NCI-H1694 treated with DMSO at 0.1 percent for 48 hours (cell line): ENCODE measurements around the gene LONP2.
"Not testable (repeated sequence)": the region's sequence is repeated elsewhere in the genome, so short reads cannot be mapped to it uniquely, and the experiment has no call there.

ENCODE experiments used
- DNase-seq: peaks from one replicate; lab custom pipeline; 2025; lab: John Stamatoyannopoulos, UW

Gene LONP2

DNA sequence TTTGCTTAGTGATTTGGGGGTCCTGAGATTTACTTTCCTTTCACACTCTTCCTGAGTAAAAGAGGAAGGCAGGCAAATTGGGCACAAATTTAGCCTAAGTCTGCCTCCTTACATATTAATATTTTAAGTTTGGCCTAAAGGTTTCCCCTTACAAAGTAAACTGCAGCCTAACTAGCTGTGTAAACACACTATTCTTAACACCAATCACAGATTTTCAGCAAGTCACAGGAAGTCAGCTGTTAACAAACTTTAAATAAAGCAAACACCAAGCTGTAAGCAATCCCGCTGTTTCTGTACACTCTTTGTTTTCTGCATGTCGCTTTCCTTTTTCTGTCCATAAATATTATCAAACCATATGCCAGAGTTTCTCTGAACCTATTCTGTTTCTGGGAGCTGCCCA lies 48.4 kb downstream of the LONP2 start:
- DNase-seq, result no peak

DNA sequence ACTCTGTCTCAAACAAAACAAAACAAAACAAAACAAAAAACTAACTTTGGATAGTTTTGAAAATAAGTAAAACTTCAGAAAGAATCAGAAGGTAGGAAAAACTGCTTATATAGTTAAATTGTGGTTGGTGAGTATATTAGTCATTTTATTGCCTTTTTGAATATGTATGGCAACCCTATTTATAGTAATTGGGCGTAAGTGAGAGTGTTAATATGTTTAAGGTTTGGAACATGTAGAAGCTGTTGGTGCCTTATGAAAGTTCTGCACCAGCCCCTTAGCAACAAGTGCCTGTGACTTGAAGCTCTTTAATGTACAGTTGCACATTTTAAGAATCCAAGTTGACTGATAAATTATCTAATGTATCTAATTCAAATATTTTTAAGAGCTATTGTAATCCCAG lies 50.6 kb downstream of the LONP2 start:
- no peak for DNase-seq

DNA sequence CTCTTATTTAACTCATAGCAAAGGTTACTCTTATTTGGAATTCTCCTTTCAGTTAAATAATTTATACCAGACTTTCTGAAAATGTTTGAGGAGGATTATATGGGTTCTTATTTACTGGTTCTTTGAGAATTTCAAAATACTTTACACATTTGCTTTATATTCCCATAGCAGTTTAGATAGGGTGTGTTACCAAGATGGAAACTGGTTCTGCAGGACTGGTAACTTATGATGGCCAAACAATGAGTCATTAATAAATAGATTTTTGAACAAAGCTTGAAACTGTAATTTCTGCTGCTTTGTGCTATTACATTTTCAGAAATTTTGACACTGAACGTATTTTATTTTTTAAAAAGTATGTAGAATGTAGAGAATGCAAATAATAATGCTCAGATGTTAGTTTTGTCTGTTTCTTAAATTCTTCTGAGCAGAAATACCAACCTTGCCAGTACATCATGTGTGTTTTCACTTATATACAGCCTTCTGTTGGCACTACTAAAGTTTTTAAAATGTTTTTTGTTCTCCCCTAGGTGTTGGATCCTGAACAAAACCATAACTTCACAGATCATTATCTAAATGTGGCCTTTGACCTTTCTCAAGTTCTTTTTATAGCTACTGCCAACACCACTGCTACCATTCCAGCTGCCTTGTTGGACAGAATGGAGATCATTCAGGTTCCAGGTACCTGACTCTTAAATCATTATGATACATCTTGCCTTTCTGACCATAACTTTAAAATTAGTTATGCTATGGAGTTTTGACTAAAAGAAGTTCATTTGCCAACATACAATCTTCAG lies 51.6 kb downstream of the LONP2 start:
- no peak for DNase-seq

DNA sequence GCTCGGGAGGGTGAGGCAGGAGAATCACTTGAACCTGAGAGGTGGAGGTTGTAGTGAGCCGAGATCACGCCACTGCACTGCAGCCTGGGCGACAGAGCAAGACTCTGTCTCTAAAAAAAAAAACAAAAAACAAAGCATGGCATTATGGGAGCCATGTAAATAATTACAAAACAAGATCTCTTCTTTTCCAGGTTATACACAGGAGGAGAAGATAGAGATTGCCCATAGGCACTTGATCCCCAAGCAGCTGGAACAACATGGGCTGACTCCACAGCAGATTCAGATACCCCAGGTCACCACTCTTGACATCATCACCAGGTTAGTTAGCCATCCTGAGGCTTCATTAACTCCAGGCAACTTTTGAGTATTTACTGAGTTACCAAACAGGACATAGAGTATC lies 55.4 kb downstream of the LONP2 start:
- DNase-seq, result no peak

DNA sequence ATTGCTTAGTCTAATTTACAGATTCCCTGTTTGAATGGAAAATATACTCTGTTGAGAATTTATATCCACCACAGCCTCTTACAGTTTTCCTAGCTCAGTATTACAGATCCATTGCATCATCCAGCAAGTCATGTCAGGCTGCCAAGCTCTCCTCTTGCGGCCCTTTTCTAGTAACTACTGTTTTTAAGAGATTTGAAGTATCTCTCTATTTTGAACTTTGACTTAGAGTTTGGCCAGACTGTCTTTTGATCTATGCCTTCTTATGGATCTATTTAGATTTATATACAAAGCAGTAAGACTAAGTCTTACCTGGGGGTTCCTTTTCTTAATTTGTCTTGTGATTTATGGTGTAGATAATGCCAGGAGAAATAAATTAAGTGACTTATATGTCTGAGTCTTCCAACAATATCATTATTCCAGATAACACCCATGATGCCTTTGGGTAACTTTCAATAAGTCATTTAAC lies 56.3 kb downstream of the LONP2 start:
- no peak for DNase-seq

DNA sequence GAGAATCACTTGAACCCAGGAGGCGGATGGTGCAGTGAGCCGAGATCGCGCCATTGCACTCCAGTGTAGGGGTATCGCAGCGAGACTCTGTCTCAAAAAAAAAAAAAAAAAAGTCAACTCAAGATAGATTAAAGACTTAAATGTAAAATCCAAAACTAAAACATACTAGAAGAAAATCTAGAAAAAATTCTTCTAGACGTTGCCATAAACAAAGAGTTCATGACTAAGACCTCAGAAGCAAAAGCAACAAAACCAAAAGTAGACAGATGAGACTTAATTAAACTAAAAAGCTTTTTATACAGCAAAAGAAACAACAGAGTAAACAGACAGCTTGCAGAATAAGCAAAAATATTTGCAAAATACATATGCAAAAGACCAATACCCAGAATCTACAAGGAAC lies 64.4 kb downstream of the LONP2 start:
- no peak for DNase-seq

DNA sequence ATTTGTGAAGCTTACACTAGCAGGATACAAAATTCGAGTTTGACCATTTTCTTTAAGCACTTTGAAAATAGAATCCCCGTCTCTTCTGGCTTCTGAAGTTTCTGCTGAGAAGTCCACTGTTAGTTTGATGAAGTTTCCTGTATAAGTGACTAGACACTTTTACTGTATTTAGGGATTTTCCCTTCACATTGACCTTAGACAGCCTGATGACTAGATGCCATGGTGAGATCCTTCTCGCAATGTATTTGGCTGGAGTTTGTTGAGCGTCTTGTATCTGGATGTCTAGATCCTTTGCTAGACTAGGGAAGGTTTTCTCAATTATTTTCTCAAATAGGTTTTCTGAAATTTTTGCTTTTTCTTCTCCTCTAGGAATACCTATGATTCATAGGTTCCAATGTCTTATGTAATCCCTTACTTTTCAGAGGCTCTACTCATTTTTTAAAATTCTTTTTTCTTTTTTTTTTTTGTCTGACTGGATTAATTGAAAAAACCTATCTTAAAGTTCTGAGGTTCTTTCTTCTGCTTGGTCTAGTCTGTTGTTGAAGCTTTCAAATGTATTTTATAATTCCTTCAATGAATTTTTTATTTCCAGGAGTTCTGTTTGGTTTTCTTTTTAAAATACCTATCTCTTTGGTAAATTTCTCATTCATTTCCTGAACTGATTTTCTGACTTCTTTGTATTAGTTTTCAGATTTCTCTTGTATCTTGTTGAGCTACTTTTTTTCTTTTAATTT lies 67.0 kb downstream of the LONP2 start:
- DNase-seq, result no peak

DNA sequence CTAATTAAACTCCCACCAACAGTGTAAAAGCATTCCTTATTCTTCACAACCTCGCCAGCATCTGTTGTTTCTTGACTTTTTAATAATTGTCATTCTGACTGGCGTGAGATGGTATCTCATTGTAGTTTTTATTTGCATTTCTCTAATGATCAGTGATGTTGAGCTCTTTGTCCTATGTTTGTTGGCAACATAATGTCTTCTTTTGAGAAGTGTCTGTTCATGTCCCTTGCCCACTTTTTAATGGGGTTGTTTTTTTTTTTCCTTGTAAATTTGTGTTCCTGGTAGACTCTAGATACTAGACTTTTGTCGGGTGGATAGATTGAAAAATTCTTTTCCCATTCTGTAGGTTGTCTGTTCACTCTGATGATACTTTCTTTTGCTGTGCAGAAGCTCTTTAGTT lies 69.8 kb downstream of the LONP2 start:
- DNase-seq, result not testable (repeated sequence)

DNA sequence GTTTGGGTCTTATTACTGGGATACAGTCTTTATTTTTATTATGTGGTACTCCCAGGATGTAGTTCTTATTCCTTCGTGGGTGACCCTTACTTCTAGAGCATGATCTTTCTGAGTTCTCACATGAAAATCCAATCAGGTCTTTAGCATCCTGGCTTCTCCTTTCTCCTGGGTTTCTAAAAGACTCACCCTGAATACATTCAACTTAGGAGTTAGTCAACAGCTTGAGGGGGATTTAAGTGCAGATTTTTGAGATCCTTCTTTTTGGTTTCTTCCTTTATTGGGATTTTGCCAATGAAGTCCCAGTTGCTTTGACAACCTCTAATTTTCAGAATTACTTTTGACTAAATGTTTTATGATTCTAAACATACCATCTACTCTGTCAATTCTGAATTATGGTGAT lies 72.9 kb downstream of the LONP2 start:
- no peak for DNase-seq

DNA sequence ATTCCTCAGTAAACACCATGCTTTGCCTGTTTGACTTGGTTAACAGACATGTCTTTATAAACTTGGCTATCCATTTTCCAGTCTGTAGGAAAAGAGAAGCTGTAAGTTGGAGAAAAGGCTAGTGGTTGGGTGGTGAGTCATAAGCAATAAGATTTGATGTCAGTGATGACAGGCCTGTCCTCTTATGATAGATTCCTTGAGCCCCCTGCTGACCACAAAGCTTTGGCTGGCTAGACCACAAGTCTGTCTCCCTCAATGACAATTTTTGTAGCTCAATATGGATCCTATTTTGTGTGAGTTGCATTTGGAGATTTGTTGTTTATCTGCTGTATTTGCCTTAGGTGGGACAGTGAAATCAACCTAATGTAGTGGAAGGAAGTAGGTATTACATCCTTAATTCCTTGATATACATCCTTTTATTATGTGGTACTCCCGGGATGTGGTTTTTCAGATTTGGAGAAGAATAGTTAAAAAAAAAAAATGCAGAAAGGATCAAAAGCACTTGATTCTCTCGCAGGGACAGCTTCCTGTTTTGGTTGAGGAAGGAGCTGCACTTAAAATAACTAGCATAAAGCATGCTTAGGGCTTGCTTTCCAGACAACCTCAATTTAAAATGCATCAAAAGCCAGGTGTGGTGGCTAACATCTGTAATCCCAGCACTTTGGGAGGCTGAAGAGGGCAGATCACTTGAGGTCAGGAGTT lies 73.7 kb downstream of the LONP2 start:
- DNase-seq, result no peak

DNA sequence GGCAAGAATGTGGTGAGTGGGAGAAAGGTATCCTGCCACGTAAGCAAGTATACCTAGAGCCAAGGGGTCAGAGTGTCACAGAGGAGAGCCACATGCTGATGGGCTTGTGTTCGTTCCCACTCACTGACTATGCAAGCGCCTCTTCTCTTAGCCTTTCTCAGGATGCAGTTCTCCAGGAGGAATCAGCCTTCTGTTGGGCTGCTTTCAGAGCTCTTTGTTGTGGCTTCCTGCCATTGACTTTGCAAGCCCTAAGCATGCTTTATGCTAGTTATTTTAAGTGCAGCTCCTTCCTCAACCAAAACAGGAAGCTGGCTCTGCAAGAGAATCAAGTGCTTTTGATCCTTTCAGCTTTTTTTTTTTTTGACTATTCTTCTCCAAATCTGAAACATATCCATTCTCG lies 74.5 kb downstream of the LONP2 start:
- no peak for DNase-seq

DNA sequence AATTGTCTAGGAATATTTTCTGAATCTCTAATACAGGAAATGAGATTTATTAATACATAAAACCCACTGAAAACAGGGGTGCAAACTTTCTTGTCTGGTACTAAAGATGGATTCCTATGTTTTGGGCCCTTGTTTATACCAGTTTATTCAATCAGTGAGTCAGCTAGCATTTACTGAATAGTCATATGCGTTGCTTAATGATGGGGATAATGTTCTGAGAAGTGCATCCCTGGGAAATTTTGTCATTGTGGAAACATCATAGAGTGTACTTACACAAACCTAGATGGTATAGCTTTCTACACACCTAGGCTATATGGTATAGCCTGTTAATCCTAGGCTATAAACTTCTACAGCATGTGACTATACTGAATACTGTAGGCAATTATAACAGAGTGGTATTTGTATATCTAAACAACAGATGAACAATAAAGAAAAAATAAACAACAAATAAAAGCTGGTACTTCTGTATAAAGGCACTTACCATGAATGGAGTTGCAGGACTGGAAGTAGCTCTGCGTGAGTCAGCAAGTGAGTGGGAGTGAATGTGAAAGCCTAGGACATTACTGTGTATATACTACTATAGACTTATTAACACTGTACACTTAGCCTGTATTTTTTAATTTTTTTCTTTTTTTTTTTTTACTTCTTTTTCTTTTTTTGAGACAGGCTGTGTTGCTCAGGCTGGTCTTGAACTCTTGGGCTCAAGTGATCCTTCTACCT lies 77.4 kb downstream of the LONP2 start:
- no peak for DNase-seq

DNA sequence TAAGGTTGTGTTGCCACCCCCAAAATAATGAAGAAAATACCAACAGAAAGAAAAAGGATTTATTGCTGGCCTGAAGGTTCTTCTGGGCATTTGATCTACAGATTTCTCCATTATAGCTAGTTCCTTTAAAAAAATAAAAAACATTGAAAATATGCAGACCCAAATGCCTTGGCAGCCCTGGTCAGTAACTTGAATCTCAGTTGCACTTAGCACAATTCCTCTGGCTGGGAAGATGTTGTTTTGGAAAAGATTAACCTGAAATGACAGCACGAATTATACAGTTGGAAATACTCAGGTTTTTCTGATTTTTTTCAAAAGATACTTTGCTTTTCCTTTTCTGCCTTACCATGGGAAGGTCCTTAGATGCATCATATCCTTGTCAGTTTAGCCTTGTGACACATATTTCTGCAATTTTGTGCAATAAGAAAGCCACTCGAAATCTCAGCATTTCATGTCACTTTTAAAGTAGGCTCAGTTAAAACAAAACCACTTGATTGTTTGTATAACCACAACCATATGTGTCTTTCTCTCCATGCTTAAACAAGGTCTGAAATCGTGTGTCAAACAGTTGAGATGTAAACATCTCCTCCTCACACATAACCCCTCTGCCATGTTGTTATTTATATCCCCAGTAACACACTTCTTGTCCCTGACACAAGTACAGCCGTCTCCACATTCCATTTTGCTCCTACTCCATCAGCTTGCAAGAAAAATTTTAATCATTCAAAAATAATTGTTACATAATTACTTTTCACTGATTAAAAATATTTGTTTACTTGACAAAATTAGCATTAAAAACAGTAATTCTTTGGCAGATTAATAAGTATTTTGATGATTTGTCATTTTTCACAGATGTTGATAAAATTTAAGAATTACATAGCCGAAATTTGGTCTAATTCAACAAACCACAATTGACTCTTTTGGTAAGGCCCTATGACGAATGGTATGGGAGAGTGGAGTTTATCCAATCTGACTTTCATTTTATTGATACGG lies 80.0 kb downstream of the LONP2 start:
- DNase-seq, result no peak

DNA sequence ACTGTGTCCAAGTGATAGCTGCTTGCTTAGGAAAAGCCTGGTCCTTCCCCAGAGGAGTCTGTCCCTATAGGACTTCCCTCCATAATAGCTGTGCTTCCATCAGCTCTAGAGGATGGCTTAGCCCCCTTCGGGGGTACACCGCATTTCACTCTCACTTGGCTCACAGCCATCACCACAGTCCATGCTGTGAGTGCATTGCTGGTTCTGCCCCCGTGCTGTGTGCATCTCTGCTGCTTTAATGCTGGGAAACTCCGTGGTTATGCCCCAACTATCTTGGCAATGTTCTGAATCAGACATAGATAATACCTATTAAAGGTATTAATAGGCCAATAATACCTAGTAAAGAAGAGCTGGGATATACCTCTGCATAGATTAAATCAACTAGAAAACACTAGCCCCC lies 82.8 kb downstream of the LONP2 start:
- no peak for DNase-seq

DNA sequence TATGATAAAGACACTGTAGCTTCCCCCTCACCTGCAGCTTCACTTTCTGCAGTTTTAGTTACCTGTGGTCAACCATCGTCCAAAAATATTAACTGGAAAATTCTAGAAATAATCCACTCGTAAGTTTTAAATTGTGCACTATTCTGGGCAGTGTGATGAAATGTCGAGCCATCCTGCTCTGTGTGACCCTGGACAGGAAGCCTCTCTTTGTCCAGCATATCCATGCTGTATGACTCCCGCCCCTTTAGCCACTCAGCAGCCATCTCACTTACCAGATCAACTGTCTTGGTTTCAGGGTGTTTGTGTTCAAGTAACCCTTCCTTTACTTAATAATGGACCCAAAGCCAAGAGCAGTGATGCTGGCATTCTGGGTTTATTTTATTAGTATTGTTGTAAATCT lies 85.0 kb downstream of the LONP2 start:
- no peak for DNase-seq

DNA sequence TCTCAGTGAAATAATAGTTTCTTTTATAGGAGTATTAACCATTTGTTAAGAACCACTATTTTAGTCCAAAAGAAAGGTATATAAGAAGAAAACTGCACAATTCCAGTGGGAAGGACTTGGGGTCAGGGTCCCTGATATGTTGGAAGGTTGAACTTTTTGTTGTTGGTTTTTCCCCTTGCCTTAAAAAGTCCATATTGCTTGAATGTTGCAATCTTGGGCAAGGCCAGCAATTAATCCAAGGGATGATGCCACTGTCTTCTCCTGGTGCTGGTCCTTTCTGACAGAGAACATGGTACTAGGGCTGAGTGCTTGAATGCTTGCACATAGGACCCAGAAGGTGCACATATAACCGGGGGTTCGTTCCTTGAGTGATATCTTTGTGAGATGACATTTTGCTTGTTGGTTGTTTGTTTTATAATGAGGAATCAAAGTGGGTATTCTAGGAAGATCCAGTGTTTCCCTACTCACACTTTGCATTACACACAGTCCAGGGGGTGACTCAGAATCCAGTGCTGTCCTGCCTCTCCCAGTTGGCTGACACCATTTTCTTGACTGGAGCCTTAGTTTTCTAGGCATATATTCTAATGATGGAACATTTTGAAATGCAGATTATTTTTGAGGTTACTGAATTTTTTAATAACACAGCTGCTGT lies 86.2 kb downstream of the LONP2 start:
- no peak for DNase-seq

DNA sequence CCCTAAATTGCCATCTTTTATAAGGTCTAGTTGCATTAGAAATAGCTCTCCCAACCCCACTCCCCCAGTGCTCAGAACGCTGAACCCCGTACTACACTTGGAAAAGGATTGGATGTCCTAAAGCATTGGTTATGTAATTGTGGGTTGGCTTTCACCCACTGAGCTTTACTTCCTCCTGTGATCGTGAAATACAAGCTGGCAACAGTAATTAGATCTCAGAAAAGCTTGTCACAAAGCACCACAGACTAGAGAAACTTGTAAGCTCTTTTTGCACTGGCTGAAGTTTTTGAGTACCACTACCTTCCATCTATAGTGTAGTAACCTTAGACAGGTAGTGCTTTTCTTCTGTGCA lies 86.7 kb downstream of the LONP2 start:
- no peak for DNase-seq

DNA sequence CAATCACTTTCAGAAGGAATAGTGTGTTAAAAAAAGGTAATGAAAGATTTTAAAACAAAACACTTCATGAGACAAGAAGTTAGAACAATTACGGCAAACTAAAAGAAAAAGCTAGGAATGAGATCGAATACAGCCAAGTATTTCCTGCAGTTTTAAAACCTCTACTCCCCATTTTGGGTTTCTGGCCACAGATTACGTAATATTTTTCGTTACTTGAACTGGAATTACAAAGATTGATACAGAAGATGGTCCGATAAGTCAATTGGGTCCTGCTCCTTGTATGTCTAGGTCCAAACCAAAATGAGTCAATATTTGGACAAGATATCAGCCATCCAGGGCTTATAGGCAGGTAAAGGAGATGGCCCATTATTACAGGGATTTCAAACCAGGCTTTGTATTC lies 88.9 kb downstream of the LONP2 start:
- DNase-seq, result no peak

DNA sequence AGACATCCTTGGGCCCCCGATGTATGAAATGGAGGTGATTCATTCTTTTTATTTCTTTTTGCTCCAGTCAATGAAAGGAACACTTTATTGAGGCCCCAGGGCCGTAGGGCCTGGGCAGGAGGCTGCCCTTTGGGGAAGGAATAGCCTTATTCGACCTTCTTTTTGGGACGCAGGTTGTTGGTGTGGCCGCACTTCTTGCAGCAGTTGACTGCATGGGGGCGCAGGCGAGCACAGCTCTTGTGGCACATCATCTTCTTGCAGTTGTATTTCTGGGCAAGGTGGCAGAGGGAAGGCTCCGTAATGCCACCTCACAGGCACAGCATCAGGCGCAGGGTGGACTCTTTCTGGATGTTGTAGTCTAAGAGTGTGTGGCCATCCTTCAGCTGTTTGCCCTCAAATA lies 90.2 kb downstream of the LONP2 start:
- DNase-seq, result no peak

DNA sequence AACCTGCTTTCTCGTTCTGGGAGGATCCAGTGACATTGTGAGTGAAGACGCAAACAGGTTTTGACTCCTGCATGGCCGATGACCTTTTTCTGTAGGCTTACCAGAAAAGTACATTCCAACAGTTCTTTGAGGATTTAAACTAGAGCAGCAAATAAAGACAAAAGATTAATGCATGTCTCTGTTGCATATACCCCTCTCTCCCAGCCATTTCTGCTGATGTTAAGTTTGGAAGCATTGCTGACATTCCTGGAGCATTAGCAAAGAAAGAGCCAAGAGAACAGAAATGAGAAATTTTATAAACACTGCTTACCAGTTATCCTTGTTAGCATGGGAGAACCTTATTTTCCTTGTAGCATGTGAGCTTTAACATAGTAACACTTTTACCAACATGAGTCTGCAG lies 91.9 kb downstream of the LONP2 start:
- no peak for DNase-seq

DNA sequence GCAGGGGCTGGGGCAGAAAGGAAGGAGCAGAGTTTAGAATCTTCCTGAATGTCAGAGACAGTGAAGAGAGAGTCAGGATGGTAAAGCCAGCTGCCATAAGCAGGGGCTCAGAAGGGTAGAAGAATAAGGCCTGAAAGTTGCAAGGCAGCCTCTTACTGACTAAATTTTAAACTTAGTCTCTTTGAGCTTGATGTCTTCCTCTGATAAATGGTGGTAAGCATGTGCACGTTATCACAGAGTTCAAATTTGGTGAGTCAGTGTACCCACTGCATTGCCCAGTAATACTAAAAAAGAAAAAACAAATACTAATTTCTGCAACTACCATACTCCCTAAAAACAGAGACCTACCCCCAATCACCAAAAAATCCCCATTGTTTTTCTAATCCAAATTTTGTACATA lies 96.0 kb downstream of the LONP2 start:
- no peak for DNase-seq
